Astrocyte of the cerebellum (primary cell): ENCODE results near the gene SLC3A2.
"Not testable (repeated sequence)": the region's sequence is repeated elsewhere in the genome, so short reads cannot be mapped to it uniquely, and the experiment has no call there.

Experiments used
- DNase-seq: peaks from one replicate; pipeline ENCODE4 v3.0.0-alpha.2; 2011; ENCODE audit warnings: low read depth
- H3K4me3 ChIP-seq: 2 replicates; pipeline ENCODE4 v1.5.1; 2011; ENCODE audit warnings: mild to moderate bottlenecking, low read depth, low read length, moderate library complexity
- CTCF ChIP-seq: IDR thresholded peaks from 2 replicates; pipeline ENCODE4 v1.5.1; 2012; ENCODE audit warnings: low read length, low read depth, moderate library complexity, mild to moderate bottlenecking; ENCODE audit errors: missing control alignments
- in situ Hi-C: cut with HindIII; loops from 2 replicates; pipeline ENCODE4 v1.10.0; 2017; ENCODE audit warnings: low sequenced_read_pairs

The SLC3A2 gene

GRCh38 chr11:62860835-62861563 is 19.7 kb upstream of the SLC3A2 start:
- in situ Hi-C loops, result no loop called here
- no peak for DNase-seq
- no peak overlapping the region for H3K4me3 ChIP-seq
- TF ChIP-seq CTCF, result no peak

GRCh38 chr11:62861564-62862192 is 19.0 kb upstream of the SLC3A2 start:
- in situ Hi-C loops, DNase-seq, H3K4me3 ChIP-seq: not testable (repeated sequence)

- H3K4me3 ChIP-seq, result no peak overlapping the region
- no peak for TF ChIP-seq CTCF
- in situ Hi-C loops, result no loop called here
- no peak for DNase-seq
Observed at GRCh38 chr11:62863687-62864335, 16.9 kb upstream of the SLC3A2 start.

GRCh38 chr11:62865635-62866034 is 15.1 kb upstream of the SLC3A2 start:
- DNase-seq, result no peak
- TF ChIP-seq CTCF, result no peak
- H3K4me3 ChIP-seq, result no peak overlapping the region
- in situ Hi-C loops, result no loop called here

- H3K4me3 ChIP-seq, result no peak overlapping the region
- no peak for TF ChIP-seq CTCF
- in situ Hi-C loops, result no loop called here
- DNase-seq, result no peak
Observed at GRCh38 chr11:62874851-62875250, 5.8 kb upstream of the SLC3A2 start.

GRCh38 chr11:62875698-62876478 is 4.8 kb upstream of the SLC3A2 start:
- H3K4me3 ChIP-seq, result no peak overlapping the region
- DNase-seq, result no peak
- TF ChIP-seq CTCF, result no peak
- in situ Hi-C loops, result no loop called here
